GM12878 (cell line): ENCODE measurements around the gene INVS. TPM values are rescaled to one million over a fixed set of nuclear protein-coding genes. Genes with fewer than 3 reads are reported as not detected.

Source experiments
- CBX3 ChIP-seq: fragments of 200-600 bp; sonication (generic); IDR thresholded peaks from 2 replicates; pipeline ENCODE4 v1.6.1; 2016; ENCODE audit warnings: low read depth, borderline replicate concordance
- CREM ChIP-seq: IDR thresholded peaks from 2 replicates; pipeline ENCODE4 v1.6.1; 2014; ENCODE audit warnings: antibody characterized with exemption, low read depth
- ETV6 ChIP-seq, 2 experiments: fragments of 450-650 bp in 1 of 2; IDR thresholded peaks in 1 of 2; conservative IDR thresholded peaks in 1 of 2; 2 replicates each; pipeline ENCODE4 v1.6.1; 2014; ENCODE audit warnings: antibody characterized with exemption in 1 of 2, borderline replicate concordance in 1 of 2, low read depth in 1 of 2, mild to moderate bottlenecking in 1 of 2, moderate library complexity in 1 of 2
- FOS ChIP-seq: IDR thresholded peaks from 3 replicates; pipeline ENCODE4 v1.6.1; 2011; ENCODE audit warnings: borderline replicate concordance; ENCODE audit not compliant: insufficient read length; ENCODE audit errors: extremely low read depth
- FOXK2 ChIP-seq: fragments of 450-650 bp; IDR thresholded peaks from 2 replicates; pipeline ENCODE4 v1.6.1; 2017; ENCODE audit warnings: mild to moderate bottlenecking, moderate library complexity
- FOXM1 ChIP-seq: IDR thresholded peaks from 2 replicates; pipeline ENCODE4 v1.6.1; 2012; ENCODE audit warnings: low read depth, mild to moderate bottlenecking, inconsistent platforms, low read length, moderate library complexity
- GATAD2B ChIP-seq: fragments of 450-650 bp; conservative IDR thresholded peaks from 2 replicates; pipeline ENCODE4 v1.6.1; 2017; ENCODE audit warnings: low read depth, mild to moderate bottlenecking, moderate library complexity
- HDGF ChIP-seq: fragments of 450-650 bp; IDR thresholded peaks from 2 replicates; pipeline ENCODE4 v1.6.1; 2016; ENCODE audit warnings: antibody characterized with exemption
- IKZF2 ChIP-seq, 2 experiments: fragments of 450-650 bp; IDR thresholded peaks; 2 replicates each; pipeline ENCODE4 v1.6.1; 2017; ENCODE audit warnings: mild to moderate bottlenecking in 2 of 2, moderate library complexity in 2 of 2
- JUNB ChIP-seq: IDR thresholded peaks from 2 replicates; pipeline ENCODE4 v1.6.1; 2016; ENCODE audit warnings: antibody characterized with exemption, mild to moderate bottlenecking
- MTA2 ChIP-seq: fragments of 450-650 bp; IDR thresholded peaks from 2 replicates; pipeline ENCODE4 v1.6.1; 2016; ENCODE audit warnings: low read depth, mild to moderate bottlenecking, moderate library complexity
- NFYB ChIP-seq: IDR thresholded peaks from 2 replicates; pipeline ENCODE4 v1.6.1; 2011; ENCODE audit warnings: low read depth, mild to moderate bottlenecking, low read length, improper control_type of control experiment, moderate library complexity; ENCODE audit not compliant: insufficient read depth
- NR2F1 ChIP-seq: fragments of 450-650 bp; conservative IDR thresholded peaks from 2 replicates; pipeline ENCODE4 v1.6.1; 2017; ENCODE audit warnings: mild to moderate bottlenecking
- SMC3 ChIP-seq: IDR thresholded peaks from 2 replicates; pipeline ENCODE4 v1.6.1; 2011; ENCODE audit warnings: low read length, improper control_type of control experiment, borderline replicate concordance
- STAT3 ChIP-seq: IDR thresholded peaks from 2 replicates; pipeline ENCODE4 v1.6.1; 2011; ENCODE audit warnings: low read depth, low read length, improper control_type of control experiment
- TAF1 ChIP-seq: IDR thresholded peaks from 2 replicates; pipeline ENCODE4 v1.6.1; 2011; ENCODE audit warnings: mild to moderate bottlenecking, low read depth, low read length, borderline replicate concordance
- YY1 ChIP-seq: IDR thresholded peaks from 2 replicates; pipeline ENCODE4 v1.6.1; 2011; ENCODE audit warnings: low read depth, mild to moderate bottlenecking, low read length
- ZNF687 ChIP-seq: fragments of 450-650 bp; IDR thresholded peaks from 2 replicates; pipeline ENCODE4 v1.6.1; 2017; ENCODE audit warnings: mild to moderate bottlenecking, moderate library complexity
- polyA plus RNA-seq, 11 experiments: library from polyadenylated mRNA; depleted of rRNA in 4 of 11; unstranded in 6 of 11; stranded (reverse) in 5 of 11; fragments of >200 nt; fragmentation: Nextera tagmentation in 4 of 11; fragmentation: Illumina TruSeq in 1 of 11; extraction: Ambion mirVana in 4 of 11; extraction: Trizol in 1 of 11; gene quantifications; 1 replicate in 1 of 11; 2 replicates in 10 of 11; pipeline versions ENCODE4 v1.2.1 to v1.2.3, GENCODE V29; 2011 to 2016; ENCODE audit warnings: inconsistent platforms in 2 of 11, missing spikeins in 2 of 11, low read depth in 1 of 11
- total RNA-seq, 4 experiments: library from RNA; depleted of rRNA in 3 of 4; stranded (reverse); fragments of >200 nt in 3 of 4; fragmentation: Illumina TruSeq in 1 of 4; extraction: Trizol in 1 of 4; gene quantifications; 2 replicates each; pipeline versions ENCODE4 v1.2.1 to v1.2.3, GENCODE V29; 2013 to 2021

Gene INVS
- total and polyA plus RNA-seq, 10 of the 15 experiments (the other 5 are each of a cell fraction or from before 2014, with no cell fraction given): 0.93 to 20.8 (median 13.2) TPM

- TF ChIP-seq FOXM1 (peak; percentile 79; the same call in 1 of the 2 replicates), HDGF (no peak), SMC3 (no peak), ETV6 (conservative IDR thresholded peaks at IDR 0.05 in 1 of 2, IDR thresholded peaks at IDR 0.05 in 1 of 2; ENCODE audit: borderline replicate concordance in 1 of 2, low read depth in 1 of 2) (peak in 1 of 2 experiments; percentile 33; a peak in 1 of 4 replicates), GATAD2B (no peak), TAF1 (no peak), MTA2 (peak; percentile 22; the same call in 1 of the 2 replicates), ZNF687 (no peak), YY1 (no peak), JUNB (peak; percentile 86), FOXK2 (no peak), IKZF2 (IDR thresholded peaks at IDR 0.05) (peak in 1 of 2 experiments; percentile 30; a peak in 1 of 4 replicates), NFYB (no peak), CREM (peak; percentile 72), FOS (no peak), NR2F1 (no peak), STAT3 (no peak), CBX3 (no peak)
- TF ChIP-seq, all 136 proteins: peak for 18
Measured at GRCh38 chr9:100219347-100219746, 120.3 kb downstream of the INVS start (continued).
